Frontal cortex (tissue), 4 donors: ENCODE results near the gene NAPSA. TPM values are rescaled to one million over a fixed set of nuclear protein-coding genes. Genes with fewer than 3 reads are reported as not detected.
"Not testable (repeated sequence)": the region's sequence is repeated elsewhere in the genome, so short reads cannot be mapped to it uniquely, and the experiment has no call there.

ENCODE experiments used
- DNase-seq, 2 donors: peaks; one replicate each; pipeline ENCODE4 v3.0.0; 2012; ENCODE audit warnings: low spot score in 2 of 2
- FAIRE-seq: peaks from 2 replicates; lab custom pipeline; 2012; peaks lifted over from hg19 to GRCh38; lab: Jason Lieb, UNC
- total RNA-seq: library from RNA; depleted of rRNA; stranded (reverse); fragments of >200 nt; gene quantifications from one replicate; pipeline ENCODE4 v1.2.3, GENCODE V29; 2014
- donor health status: control.
- donor health status: control.
- donor health status: control.

The NAPSA gene
- total RNA-seq, result not detected

DNA sequence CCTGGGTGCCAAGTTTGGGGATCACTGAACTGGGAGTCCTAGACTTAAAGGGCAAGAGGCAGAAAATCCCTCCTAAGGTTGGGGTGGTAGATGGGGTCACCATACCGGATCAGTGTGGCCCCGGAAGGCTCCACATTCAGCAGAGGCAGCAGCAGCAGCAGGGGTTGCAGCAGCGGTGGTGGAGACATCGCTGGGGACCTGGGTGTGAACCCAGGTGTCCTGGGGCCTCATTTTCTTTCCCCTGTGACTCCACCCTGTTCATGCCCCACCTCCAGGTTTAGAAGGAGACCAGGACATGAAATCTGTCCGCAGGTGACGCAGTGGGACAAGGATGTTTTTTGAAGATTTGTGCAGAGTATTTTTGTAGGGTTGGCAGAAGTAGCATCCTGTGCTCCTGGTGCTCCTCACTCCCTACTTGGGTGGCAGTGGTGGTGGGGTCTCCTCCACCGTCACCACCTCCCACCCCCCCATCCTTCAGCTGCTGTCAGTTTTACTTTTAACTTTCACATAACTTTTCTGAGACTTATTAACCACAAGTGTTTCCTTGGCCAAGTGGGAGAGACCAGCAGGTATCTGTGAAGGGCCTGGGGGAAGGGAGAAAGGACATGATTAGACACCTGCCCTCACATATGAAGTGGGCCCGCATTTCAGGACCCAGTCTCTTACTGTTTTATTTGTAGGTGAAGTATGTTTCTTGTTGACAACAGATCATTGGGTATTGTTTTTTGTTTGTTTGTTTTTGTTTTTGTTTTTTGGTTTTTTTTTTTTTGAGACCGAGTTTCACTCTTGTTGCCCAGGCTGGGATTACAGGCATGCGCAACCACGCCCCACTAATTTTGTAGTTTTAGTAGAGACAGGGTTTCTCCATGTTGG is at the start of gene NAPSA:
Gene NAPSA (minus strand): TSS at position 206 of the 873 bp plus-strand sequence. CDS start 18 bp downstream, at position 188.
- no peak for DNase-seq
- FAIRE-seq, result no peak

DNA sequence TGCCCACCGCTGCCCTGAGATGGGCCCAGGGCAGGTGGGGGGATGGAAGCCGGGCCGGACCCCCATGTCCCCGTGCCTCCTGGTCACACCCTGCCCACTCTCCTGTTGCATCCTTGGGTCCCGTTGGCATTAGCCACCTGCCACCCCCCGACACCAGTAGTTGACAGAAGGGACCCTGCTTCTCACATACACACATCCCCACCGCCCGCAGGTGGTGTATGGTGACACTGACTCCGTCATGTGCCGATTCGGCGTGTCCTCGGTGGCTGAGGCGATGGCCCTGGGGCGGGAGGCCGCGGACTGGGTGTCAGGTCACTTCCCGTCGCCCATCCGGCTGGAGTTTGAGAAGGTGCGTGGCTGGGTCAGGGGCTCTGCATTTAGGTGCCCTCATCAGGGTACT is 48.1 kb upstream of the NAPSA start:
- DNase-seq (no peak), FAIRE-seq (no peak)

DNA sequence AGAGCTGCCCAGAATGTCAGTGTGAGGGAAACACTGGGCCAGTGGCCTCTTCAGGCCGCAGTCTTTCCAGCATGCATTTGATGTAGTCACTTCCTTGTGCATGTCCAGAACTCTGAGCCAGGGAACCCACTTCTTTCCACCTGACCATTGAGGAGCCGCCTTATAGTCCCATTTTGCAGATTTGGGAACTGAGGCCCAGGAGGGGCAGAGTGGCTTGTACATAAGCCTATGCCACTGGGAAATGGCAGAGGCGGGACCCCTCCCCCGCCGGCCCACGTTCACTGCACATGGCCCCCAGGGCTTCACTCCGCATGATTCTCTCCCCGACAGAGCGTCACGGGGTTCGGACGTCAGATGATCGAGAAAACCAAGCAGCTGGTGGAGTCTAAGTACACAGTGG is 47.7 kb upstream of the NAPSA start:
- FAIRE-seq (no peak), DNase-seq (no peak)

DNA sequence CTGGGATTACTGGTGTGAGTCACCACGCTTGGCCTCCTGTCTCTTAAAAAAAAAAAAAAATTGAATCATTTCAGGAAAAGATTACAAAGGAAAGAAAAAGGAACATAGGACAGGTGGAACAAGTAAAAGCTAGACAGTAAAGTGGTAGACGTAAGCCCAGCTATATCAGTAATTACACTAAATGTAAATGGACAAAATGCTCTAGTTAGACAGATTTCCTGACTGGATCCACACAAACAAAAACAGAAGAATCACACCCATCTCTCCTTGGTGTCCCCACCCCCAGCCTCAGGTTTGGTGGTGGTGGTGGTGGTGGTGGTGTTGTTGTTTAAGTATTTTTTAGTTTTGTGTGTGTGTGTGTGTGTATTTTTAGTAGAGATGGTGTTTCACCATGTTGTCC is 47.0 kb upstream of the NAPSA start:
- DNase-seq (no peak), FAIRE-seq (no peak)

DNA sequence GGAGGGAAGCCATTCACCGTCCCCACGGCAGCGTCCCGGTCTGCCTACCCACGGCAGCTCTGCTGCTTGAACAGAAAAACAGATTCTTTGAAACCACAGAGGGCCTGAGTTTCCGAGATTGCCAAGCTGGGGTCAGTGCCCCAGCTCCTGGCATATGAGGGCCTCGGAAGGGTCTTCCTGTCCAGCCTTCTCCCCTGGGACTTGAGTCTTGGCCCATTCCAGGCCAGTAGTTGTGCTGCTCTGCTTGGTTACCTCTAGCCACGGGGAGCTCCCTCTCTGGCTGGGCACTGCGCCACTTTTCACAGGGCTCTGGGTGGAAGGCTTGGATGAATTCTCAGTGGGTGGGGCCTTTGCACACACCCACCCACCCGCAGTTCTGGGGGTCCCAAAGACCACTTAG is 44.7 kb upstream of the NAPSA start:
- FAIRE-seq, result no peak
- no peak for DNase-seq

DNA sequence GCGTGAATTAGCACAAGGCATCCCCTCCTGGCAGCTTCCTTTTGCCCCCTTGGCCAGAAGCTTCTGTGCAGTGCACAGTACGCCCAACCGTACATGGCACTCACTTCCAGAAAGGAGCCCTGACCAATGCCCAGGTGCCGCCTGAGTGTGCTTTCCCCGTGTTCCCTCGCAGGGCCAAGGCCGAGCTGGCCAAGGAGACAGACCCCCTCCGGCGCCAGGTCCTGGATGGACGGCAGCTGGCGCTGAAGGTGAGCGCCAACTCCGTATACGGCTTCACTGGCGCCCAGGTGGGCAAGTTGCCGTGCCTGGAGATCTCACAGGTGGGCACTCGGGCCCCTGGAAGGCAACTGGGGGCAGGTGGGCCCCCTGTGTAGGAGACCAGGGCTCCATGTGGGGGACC is 43.9 kb upstream of the NAPSA start:
- DNase-seq, result no peak

DNA sequence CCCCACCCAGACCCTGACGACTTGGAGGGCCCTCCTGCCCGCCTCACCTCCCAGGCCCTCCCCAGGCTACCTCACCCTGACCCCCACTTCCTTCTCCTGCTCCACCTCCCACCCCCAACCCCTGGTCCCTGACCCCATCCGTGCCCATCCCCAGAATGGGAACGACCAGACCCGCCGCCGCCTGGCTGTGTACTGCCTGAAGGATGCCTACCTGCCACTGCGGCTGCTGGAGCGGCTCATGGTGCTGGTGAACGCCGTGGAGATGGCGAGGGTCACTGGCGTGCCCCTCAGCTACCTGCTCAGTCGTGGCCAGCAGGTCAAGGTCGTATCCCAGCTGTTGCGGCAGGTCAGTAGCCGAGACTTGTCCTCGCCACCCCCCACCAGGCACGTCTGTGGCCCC is 41.4 kb upstream of the NAPSA start:
- FAIRE-seq, result no peak
- no peak for DNase-seq

More for the DNA sequence above, 43.9 kb upstream of the NAPSA start:
- FAIRE-seq, result no peak

DNA sequence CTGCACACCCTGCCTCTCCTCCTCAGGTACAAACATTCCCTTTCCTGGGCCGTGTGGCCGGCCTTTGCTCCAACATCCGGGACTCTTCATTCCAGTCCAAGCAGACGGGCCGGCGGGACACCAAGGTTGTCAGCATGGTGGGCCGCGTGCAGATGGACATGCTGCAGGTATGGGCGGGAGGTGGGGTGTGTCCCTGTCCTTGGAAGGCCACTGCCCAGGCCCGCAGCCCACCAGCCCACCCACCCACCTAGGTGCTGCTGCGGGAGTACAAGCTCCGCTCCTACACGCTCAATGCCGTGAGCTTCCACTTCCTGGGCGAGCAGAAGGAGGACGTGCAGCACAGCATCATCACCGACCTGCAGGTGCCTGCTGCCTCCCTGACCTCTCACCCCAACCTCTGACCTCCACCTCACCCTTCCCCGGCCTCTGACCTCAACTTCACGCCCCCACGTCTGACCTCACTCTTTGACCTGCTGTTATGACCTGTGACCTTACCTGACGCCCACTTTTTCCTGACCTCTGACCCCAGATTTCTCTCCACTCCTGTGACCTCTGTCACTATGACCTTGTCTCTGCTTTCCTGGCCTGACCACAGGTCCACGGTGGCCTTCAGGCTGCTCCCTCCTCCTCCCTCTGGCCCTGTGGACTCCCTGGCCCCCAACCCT is 40.8 kb upstream of the NAPSA start:
- DNase-seq, result no peak
- FAIRE-seq, result no peak

DNA sequence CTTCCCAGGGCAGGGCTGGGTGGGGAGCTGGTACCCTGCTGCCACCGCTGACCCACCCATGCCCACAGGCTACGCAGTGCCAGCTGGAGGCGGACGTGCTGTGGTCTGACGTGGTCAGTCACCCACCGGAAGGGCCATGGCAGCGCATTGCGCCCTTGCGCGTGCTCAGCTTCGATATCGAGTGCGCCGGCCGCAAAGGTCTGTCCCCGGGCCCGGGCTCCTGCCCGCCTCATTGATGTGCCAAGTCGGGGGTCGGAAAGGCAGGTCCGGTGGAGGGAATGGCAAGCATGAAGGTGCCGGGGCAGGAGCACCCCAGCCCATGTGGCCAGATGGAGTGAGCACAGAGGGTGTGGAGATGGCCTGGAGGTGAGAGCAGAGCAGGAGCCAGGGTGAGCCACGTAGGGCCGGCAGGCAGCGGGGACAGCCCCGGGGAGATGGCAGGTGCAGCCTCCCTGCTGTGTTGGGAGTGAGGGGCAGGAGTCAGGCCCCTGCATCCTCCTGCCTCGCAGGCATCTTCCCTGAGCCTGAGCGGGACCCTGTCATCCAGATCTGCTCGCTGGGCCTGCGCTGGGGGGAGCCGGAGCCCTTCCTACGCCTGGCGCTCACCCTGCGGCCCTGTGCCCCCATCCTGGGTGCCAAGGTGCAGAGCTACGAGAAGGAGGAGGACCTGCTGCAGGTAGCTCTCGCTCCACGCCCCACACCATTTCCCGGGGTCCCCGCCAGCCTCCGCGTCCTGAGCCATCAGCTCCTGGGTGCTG is 37.3 kb upstream of the NAPSA start:
- no peak for FAIRE-seq
- no peak for DNase-seq

DNA sequence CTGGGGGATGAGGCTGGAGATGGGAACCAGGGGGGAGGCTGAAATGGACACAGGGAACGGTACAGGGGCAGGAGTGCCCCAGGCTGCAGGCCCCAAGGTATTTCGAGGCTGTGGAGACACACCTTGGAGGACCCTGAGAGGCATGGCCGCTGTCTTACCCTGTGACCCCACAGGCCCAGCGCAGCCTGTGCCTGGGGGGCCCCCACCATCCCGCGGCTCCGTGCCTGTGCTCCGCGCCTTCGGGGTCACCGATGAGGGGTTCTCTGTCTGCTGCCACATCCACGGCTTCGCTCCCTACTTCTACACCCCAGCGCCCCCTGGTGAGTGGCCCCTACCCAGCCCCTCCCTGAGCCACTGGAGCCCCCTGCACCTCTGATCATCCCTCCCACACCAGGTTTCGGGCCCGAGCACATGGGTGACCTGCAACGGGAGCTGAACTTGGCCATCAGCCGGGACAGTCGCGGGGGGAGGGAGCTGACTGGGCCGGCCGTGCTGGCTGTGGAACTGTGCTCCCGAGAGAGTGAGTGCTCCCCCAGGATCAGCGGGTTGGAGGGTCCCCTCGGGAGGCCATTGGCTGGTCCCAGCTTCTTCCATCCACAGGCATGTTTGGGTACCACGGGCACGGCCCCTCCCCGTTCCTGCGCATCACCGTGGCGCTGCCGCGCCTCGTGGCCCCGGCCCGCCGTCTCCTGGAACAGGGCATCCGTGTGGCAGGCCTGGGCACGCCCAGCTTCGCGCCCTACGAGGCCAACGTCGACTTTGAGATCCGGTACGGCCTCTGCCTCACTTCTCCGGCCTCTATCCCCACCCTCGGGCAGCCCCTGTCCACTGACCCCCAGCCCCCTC is 36.4 kb upstream of the NAPSA start:
- FAIRE-seq (no peak), DNase-seq (no peak)

DNA sequence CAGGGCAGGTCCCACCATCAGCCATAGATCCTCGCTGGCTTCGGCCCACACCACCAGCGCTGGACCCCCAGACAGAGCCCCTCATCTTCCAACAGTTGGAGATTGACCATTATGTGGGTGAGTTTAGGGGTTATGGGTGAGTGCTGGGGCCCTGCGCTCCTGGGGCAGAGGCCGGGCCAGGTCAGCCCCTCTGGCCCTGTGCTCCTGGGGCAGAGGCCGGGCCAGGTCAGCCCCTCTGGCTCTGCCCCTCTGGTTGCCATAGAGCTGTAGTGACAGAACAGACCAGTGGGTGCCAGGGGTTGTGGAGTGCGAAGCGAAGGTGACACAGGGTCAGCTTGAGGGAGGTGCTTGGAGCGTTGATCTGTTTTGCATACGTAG is 33.9 kb upstream of the NAPSA start:
- DNase-seq (no peak), FAIRE-seq (no peak)

DNA sequence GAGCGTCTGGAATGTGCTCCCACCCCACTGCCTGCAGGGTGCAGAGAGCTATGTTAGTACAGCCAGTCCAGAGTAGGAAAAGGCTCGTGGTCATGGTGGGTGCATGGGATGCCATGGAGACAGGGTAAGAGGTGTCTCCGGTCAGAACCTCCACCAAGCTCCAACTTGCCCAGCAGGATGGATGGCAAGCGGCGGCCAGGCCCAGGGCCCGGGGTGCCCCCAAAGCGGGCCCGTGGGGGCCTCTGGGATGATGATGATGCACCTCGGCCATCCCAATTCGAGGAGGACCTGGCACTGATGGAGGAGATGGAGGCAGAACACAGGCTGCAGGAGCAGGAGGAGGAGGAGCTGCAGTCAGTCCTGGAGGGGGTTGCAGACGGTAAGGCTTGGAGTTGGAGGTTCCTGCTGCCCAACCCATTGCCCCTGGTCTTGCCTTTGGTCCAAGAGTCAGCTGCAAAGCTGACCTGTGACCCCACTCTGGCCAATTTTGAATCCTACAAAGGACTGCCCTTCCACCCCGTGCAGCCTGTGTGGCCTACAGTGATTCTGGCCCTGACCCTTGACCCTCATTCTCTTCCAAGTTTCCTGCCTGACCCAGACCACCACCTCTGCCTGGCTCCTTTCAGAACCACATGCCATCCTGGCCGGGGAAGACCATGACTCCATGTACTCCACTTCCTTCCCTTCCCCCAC is 33.4 kb upstream of the NAPSA start:
- DNase-seq, result no peak
- no peak for FAIRE-seq

DNA sequence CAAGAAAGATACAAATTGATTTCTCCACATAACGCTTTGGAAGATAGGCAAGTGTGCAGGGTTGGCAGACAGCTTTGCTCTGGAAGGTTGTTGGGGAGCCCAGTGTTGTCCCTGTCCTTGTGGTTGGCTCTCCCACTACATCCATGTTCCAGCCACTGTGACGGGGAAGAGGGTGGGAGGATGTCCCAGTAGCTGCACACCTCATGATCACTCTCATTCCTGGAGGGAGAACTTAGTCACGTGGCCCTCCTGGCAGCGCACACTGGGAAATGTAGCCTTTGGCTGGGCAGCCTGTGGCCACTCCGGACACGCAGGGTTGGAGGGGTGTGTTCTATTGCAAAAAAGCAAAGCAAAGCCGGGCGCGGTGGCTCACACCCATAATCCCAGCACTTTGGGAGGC is 28.6 kb upstream of the NAPSA start:
- FAIRE-seq (no peak), DNase-seq (no peak)

DNA sequence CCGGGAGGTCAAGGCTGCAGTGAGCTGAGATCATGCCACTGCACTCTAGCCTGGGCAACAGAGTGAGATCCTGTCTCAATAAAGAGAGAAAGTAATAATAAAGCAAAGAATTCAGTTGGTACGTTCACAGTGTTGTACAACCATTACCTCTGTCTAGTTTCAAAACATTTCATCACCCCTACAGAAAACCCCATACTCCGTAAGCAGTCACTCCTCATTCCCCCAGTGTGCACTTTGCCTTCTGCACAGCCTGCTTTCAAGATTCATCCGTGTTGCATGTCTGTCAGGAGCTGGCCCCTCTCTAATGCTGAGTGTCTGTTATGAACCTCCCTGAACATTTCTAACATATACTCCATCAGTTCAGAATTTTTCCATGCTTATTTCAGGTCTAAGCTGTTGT is 28.1 kb upstream of the NAPSA start:
- DNase-seq (no peak), FAIRE-seq (no peak)

DNA sequence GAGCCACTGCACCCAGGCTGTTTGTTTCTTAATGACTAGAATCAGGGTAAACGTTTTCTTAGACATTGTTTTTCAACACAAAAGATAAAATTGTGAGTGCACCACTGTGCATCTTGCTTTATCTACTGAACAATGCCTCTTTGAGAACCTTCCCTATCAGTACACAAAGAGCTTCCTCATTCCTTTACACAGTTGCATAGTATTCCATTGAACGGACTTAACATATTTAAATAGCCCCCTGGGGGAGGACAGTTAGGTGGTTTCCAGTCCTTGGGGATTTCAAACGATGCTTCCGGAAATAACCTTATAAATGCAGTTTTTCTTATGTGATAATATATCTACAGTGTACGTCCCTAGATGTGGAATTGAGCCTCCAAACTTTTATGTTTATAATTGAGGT is 27.3 kb upstream of the NAPSA start:
- FAIRE-seq (no peak), DNase-seq (no peak)

DNA sequence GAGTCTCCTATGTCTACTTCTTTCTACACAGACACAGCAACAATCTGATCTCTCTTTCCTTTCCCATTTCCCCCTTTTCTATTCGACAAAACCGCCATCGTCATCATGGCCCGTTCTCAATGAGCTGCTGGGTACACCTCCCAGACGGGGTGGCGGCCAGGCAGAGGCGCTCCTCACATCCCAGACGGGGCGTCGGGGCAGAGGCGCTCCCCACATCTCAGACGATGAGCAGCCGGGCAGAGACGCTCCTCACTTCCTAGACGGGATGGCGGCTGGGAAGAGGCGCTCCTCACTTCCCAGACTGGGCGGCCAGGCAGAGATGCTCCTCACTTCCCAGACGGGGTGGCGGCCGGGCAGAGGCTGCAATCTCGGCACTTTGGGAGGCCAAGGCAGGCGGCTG is 25.5 kb upstream of the NAPSA start:
- FAIRE-seq, DNase-seq: not testable (repeated sequence)

DNA sequence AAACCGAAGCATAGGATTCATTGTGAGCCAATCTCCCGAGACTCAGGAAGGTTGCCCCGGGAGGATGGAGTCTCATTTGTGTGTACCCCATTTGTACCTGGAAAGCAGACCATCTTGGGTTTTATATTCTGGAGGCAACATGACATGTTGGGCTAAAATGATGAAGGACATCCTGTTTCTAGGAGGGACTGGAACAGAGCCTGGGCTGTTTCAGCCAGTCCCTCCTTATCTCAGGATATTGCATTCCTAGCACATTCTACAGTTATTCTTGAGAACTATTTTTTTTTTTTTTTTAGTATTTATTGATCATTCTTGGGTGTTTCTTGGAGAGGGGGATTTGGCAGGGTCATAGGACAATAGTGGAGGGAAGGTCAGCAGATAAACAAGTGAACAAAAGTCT is 24.9 kb upstream of the NAPSA start:
- FAIRE-seq, DNase-seq: not testable (repeated sequence)

DNA sequence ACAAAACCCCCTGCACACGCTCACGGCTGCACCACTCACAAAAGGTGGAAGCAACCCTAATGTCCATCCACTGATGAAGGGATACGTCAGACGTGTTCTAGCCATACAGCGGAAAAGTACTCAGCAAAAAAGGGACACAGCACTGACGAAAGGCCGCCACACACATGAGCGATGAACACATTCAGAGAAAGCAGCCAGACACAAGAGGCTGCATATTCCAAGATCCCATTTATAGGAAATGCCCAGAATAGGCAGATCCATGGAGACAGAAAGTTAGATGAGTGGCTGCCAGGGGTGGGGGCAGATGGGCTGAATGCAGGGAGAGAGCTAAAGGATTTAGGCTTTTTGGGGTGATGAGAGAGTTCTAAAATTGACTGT is 22.4 kb upstream of the NAPSA start:
- DNase-seq (no peak), FAIRE-seq (no peak)

DNA sequence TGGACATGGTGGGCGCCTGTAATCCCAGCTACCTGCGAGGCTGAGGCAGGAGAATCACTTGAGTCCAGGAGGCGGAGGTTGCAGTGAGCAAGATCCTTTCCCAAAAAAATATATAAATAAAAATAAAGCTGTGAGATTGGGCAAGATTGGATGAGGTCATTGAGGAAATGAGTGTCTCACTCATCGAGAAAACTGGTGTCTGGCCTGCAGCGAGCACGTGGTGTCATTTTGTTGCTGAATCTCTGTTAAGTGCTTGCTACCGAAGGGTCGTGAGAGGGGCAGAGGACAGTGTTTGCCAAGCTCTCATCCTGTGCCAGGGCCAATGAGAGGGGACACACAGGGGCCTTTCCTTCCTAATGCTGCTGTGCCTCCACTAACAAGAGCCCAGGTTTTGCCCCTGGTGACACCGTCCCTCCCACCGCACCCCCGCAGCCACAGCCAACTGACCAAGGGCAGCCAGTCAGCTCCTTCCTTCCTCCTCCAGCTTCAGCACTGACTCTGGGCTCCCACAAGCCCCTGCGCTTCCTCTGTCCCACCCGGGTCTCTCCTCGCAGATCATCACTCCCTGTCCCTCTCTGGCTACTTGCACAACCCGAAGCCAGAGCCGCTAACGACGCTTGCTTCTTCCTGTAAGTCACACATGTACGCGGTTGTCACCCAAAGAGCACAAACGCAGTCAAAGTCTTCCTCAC is 21.9 kb upstream of the NAPSA start:
- FAIRE-seq (no peak), DNase-seq (no peak)
